ENCODE data around the gene TCF4. TPM values are rescaled to one million over a fixed set of nuclear protein-coding genes. Genes with fewer than 3 reads are reported as not detected.
A peak's percentile ranks its signal among the peaks of the same experiment; 100 is the strongest.

TCF4 gene
- total RNA-seq, 1 donor from 2014 or later: 175 TPM

- H3K9me3 Mint-ChIP-seq (ENCODE audit: unreplicated experiment): no peaks in the 10 kb centered on the region
- H3K36me3 Mint-ChIP-seq (ENCODE audit: low read depth, unreplicated experiment): no peaks in the 10 kb centered on the region
- no peak for TF ChIP-seq CTCF (IDR thresholded peaks at IDR 0.05; ENCODE audit: unreplicated experiment)
- DNase-seq (ENCODE audit: low spot score): no peak
- H3K27me3 Mint-ChIP-seq (ENCODE audit: unreplicated experiment): peaks cover 2% of the 10 kb centered on the region
- H3K4me3 Mint-ChIP-seq (ENCODE audit: unreplicated experiment): no peak overlapping the region
- H3K4me1 Mint-ChIP-seq (ENCODE audit: unreplicated experiment): peaks cover 57% of the 10 kb centered on the region
- H3K27ac Mint-ChIP-seq (ENCODE audit: unreplicated experiment): peak overlapping the region; percentile 45
These were observed 287.5 kb downstream of the TCF4 start for GRCh38 chr18:55300421-55300935.

DNA sequence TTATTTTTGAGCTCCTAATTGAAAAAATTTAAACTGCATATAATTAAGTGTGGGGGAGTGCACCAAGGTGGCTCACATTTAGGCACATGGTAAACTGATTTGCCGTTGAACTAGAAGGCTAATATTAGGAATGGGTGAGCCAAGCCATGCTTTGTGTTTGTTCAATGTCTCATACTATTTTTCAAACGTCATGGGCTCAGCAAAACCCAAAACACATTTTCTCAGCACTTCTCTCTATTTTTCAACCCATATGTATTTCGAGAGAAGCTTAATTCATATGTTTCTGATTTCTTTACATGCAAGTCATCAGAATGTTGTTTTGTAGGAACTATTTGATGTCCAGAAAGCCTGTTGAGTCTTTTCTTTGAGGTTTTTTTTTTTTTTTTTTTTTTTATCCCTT, 291.2 kb downstream of the TCF4 start:
- Mint-ChIP-seq H3K27ac (ENCODE audit: unreplicated experiment) (no peak overlapping the region), H3K4me3 (ENCODE audit: unreplicated experiment) (no peak overlapping the region), H3K36me3 (ENCODE audit: low read depth, unreplicated experiment) (no peaks in the 10 kb centered on the region), H3K27me3 (ENCODE audit: unreplicated experiment) (peaks cover 2% of the 10 kb centered on the region), H3K4me1 (ENCODE audit: unreplicated experiment) (peaks cover 27% of the 10 kb centered on the region), H3K9me3 (ENCODE audit: unreplicated experiment) (no peaks in the 10 kb centered on the region)
- no peak for TF ChIP-seq CTCF (IDR thresholded peaks at IDR 0.05; ENCODE audit: unreplicated experiment)
- no peak for DNase-seq (ENCODE audit: low spot score)

GRCh38 chr18:55296115-55296514, 291.9 kb downstream of the TCF4 start:
- H3K27ac Mint-ChIP-seq (ENCODE audit: unreplicated experiment): no peak overlapping the region
- H3K4me1 Mint-ChIP-seq (ENCODE audit: unreplicated experiment): peaks cover 27% of the 10 kb centered on the region
- H3K9me3 Mint-ChIP-seq (ENCODE audit: unreplicated experiment): no peaks in the 10 kb centered on the region
- TF ChIP-seq CTCF (IDR thresholded peaks at IDR 0.05; ENCODE audit: unreplicated experiment): no peak
- no peak overlapping the region for H3K4me3 Mint-ChIP-seq (ENCODE audit: unreplicated experiment)
- no peaks in the 10 kb centered on the region for H3K36me3 Mint-ChIP-seq (ENCODE audit: low read depth, unreplicated experiment)
- peaks cover 2% of the 10 kb centered on the region for H3K27me3 Mint-ChIP-seq (ENCODE audit: unreplicated experiment)
- DNase-seq (ENCODE audit: low spot score): no peak

DNA sequence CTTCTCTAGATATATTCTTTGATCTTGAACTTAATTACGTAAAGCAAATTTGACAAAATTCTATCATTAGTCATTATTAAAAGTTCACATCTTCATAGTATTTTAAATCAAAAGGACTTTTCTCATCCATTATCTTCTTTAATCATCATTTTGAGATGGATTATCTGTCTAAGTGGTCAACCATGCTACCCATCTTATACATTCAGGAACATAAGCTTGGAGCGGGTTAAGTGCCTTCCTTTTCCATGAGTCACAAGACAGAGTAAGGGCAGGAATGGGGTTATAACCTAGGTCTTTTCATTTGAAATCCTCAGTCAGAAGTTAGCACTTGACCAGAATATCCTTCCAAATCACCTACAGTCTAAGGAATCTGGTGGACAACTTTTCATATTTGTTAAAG, 297.1 kb downstream of the TCF4 start:
- Mint-ChIP-seq H3K4me3 (ENCODE audit: unreplicated experiment) (no peak overlapping the region), H3K4me1 (ENCODE audit: unreplicated experiment) (peaks cover 22% of the 10 kb centered on the region), H3K27me3 (ENCODE audit: unreplicated experiment) (no peaks in the 10 kb centered on the region), H3K9me3 (ENCODE audit: unreplicated experiment) (no peaks in the 10 kb centered on the region), H3K36me3 (ENCODE audit: low read depth, unreplicated experiment) (no peaks in the 10 kb centered on the region), H3K27ac (ENCODE audit: unreplicated experiment) (no peak overlapping the region)
- TF ChIP-seq CTCF (IDR thresholded peaks at IDR 0.05; ENCODE audit: unreplicated experiment): no peak
- DNase-seq (ENCODE audit: low spot score): no peak

DNA sequence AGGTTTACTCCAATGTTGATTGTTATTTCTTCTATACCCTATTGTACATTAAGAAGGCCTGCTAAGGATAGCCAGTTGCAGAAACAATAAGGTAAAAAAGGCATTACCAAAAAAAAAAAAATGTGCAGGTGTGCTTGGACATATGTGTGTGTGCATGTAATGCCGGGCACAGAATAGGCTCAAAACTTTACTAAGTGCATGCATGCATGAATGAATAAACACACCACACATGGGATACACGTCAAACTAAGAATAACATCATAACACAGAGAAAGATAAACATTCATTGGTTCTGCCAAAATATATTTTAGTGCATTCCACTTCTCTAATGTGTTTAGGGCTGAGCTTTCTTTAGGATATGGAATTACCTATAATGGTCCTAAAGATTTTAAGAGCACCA, 298.2 kb downstream of the TCF4 start:
- H3K9me3 Mint-ChIP-seq (ENCODE audit: unreplicated experiment): no peaks in the 10 kb centered on the region
- no peak overlapping the region for H3K27ac Mint-ChIP-seq (ENCODE audit: unreplicated experiment)
- no peaks in the 10 kb centered on the region for H3K36me3 Mint-ChIP-seq (ENCODE audit: low read depth, unreplicated experiment)
- no peak for TF ChIP-seq CTCF (IDR thresholded peaks at IDR 0.05; ENCODE audit: unreplicated experiment)
- H3K4me3 Mint-ChIP-seq (ENCODE audit: unreplicated experiment): no peak overlapping the region
- no peak for DNase-seq (ENCODE audit: low spot score)
- H3K27me3 Mint-ChIP-seq (ENCODE audit: unreplicated experiment): no peaks in the 10 kb centered on the region
- peaks cover 22% of the 10 kb centered on the region for H3K4me1 Mint-ChIP-seq (ENCODE audit: unreplicated experiment)

Measured in endothelial cell (in vitro differentiated cells).